KOPT-K1 (cell line): ENCODE data around the gene TMEM45A.
"Not testable (repeated sequence)": the region's sequence is repeated elsewhere in the genome, so short reads cannot be mapped to it uniquely, and the experiment has no call there.

ENCODE experiments used
- H3K27ac ChIP-seq: fragments of 200-600 bp; sonication (generic); 2 replicates; pipeline ENCODE4 v1.5.1; 2016; ENCODE audit warnings: antibody characterized with exemption, mild to moderate bottlenecking, low read depth, low read length; ENCODE audit not compliant: poor library complexity, severe bottlenecking
- H3K36me3 ChIP-seq: fragments of 200-600 bp; sonication (generic); 2 replicates; pipeline ENCODE4 v1.5.1; 2017; ENCODE audit warnings: antibody characterized with exemption, mild to moderate bottlenecking, low read length, moderate library complexity; ENCODE audit not compliant: insufficient read depth
- H3K9me3 ChIP-seq: fragments of 200-600 bp; sonication (generic); 2 replicates; pipeline ENCODE4 v1.5.1; 2017; ENCODE audit warnings: antibody characterized with exemption, low read length, mild to moderate bottlenecking; ENCODE audit not compliant: insufficient read depth, poor library complexity, severe bottlenecking

TMEM45A gene

DNA sequence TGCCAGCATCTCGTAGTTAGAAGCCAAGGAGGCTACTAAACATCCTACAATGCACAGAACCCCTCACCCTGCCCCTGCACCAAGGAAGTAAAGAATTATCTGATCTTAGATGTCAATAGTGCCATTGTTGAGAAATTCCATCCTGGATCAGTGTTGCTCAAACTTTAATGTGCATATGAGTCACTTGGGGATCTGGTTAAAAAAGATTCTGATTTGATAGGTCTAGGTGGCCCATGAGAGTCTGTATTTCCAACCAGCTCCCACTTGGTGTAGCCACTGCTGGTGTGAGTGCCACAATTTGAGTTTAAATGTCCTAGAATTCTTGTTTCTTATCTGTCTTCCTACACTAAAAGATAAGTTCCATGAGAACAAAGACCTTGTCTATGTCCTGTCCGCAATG, 43.7 kb downstream of the TMEM45A start:
- H3K9me3 ChIP-seq, result no peaks in the 10 kb centered on the region
- H3K27ac ChIP-seq, result no peak overlapping the region
- H3K36me3 ChIP-seq, result no peaks in the 10 kb centered on the region

DNA sequence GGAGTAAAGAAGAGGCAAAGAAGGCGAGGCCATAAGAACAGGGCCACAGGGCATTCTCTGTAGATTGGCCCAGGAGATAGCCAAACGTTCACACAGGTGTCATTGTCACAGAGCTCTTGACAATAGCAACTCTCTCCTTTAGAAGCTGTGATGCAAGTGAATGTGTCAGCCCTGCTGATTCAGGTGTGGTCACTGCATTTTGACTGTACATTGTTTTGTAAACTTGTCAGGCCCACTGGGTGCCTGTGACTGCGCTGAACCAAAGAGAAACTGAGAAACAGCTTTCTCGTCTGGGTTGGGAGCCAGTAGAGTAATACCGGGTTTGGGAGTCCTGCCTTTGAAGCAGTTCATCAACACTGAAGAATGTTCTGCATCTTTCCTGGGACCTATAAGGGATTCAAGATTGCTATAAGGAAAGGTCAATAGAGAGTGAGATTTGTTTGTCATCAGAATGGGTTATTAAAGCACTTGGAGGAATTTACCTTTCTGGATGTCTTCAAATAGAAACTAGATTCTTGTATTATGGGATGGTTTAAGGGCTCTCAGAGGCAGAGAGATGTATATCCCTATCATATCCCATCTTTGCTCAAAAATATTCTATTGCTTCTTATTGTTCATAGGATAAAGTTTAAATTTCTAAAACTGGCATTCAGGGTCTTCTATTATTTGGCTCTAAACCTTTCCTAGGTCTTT, 45.4 kb downstream of the TMEM45A start:
- no peaks in the 10 kb centered on the region for H3K9me3 ChIP-seq
- H3K27ac ChIP-seq, result no peak overlapping the region
- H3K36me3 ChIP-seq, result no peaks in the 10 kb centered on the region

DNA sequence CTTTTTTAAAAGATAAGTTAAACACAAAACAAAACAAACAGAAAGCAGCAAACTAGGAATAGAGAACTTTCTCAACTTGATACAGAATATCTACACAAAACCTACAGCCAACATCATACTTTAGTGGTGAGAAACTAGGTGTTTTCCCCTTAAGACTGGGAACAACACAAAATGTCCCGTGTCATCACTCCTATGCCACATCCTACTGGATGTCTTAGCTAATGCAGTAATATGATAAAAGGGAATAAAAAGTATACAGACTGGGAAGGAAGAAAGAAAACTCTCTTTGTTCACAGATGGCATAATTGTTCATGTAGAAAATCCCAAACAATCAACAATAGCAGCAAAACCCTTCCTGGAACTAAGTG, 45.9 kb downstream of the TMEM45A start:
- no peak overlapping the region for H3K27ac ChIP-seq

DNA sequence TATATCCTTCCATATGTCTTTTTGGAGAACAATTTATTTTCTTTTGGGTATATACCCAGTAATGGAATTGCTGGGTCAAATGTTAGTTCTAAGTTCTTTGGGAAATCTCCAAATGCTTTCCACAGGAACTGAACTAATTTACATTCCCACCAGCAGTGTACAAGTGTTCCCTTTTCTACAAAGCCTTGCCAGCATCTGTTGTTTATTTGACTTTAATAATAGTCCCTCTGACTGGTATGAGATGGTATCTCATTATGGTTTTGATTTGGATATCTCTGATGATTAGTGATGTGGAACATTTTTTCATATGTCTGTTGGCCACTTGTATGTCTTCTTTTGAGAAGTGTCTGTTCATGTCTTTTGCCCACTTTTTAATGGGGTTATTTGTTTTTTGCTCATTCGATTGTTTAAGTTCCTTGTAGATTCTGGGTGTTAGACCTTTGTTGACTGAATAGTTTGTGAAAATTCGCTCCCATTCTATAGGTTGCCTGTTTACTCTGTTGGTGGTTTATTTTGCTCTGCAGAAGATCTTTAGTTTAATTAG, 48.4 kb downstream of the TMEM45A start:
- Histone ChIP-seq H3K36me3 (no peaks in the 10 kb centered on the region), H3K9me3 (no peaks in the 10 kb centered on the region), H3K27ac (no peak overlapping the region)

More for the DNA sequence above, 45.9 kb downstream of the TMEM45A start:
- Histone ChIP-seq H3K9me3 (no peaks in the 10 kb centered on the region), H3K36me3 (no peaks in the 10 kb centered on the region)

DNA sequence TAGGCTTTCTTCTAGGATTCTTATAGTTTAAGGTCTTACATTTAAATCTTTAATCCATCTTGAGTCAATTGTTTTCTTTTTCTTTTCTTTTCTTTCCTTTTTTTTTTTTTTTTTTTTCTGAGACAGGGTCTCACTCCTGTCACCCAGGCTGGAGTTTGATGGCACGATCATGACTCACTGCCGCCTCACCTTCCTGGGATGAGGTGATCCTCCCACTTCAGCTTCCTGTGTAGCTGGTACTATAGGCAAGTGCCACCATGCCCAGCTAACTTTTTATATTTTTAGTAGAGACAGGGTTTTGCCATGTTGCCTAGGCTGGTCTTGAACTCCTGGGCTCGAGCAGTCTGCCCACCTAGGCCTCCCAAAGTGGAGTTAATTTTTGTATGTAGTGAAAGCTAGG, 49.0 kb downstream of the TMEM45A start:
- not testable (repeated sequence) for H3K36me3 ChIP-seq, H3K9me3 ChIP-seq, H3K27ac ChIP-seq

DNA sequence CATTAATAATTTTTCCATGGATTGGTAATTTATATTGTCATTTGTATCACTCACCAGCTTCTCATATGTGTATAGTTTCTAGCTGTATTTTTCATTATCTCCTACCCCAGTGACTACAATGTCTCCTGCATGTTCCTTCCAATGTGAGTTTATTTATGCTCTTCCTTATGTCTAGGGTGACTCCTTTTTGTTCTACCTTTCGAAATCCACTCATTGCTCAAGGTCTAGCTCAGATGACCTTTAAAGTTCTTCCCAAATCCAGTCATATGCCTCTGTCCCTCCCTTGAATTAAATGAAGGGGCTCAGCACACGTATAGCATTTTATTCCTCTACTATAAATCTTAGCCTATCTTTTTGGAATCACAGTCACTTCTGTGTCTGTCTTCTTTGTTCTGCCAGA, 53.0 kb downstream of the TMEM45A start:
- Histone ChIP-seq H3K9me3 (no peaks in the 10 kb centered on the region), H3K36me3 (no peaks in the 10 kb centered on the region), H3K27ac (no peak overlapping the region)

DNA sequence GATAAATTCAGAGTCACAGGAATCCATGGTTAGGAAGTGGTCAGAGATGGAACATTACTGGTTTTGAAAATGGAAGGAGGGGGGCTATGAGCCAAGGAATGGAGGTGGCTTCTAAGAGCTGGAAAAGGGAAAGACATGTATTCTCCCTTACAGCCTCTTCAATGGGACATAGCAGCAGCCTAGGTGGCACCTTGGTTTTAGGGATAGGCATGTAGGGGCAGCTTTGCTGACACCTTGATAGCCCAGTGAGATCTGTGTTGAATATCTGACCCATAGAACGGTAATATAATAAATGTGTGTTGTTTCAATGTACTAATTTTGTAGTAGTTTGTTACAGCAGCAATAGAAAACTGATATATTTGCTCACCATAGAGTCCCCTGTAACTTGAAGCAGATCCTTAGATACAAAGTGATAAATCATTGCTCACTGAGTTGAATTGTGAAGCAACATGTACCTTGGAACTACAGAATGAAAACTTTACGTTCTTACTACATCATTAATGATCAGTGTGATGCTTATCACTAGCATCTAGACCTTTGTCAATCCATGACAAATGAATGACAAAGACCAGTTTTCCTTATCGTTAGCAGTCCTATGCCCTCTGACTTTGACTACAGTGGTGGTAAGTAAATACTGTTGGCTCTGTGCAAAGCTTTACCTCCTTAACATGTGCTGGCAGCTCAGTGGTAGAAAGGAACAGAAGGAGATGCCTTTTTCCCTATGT, 53.8 kb downstream of the TMEM45A start:
- Histone ChIP-seq H3K36me3 (no peaks in the 10 kb centered on the region), H3K27ac (no peak overlapping the region), H3K9me3 (no peaks in the 10 kb centered on the region)

DNA sequence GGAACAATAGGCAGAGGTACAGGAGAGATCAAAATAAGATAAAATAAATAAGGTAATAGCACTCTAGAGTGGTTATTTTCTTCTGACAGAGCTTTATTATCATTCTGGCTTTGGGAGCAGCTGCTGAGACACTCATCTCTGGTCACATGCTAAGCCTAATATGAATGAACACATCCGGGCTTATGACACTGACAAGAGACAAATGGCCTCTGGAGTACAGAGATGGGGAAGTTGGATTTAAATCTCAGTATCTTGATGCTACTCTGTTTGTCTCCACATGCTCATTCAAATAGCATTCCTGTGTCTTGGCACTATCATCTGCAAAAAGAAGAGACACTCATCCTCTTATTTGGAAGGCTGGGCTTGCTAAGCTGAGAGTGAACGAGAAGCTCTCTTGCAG, 55.6 kb downstream of the TMEM45A start:
- H3K36me3 ChIP-seq, result no peaks in the 10 kb centered on the region
- no peaks in the 10 kb centered on the region for H3K9me3 ChIP-seq
- H3K27ac ChIP-seq, result no peak overlapping the region

DNA sequence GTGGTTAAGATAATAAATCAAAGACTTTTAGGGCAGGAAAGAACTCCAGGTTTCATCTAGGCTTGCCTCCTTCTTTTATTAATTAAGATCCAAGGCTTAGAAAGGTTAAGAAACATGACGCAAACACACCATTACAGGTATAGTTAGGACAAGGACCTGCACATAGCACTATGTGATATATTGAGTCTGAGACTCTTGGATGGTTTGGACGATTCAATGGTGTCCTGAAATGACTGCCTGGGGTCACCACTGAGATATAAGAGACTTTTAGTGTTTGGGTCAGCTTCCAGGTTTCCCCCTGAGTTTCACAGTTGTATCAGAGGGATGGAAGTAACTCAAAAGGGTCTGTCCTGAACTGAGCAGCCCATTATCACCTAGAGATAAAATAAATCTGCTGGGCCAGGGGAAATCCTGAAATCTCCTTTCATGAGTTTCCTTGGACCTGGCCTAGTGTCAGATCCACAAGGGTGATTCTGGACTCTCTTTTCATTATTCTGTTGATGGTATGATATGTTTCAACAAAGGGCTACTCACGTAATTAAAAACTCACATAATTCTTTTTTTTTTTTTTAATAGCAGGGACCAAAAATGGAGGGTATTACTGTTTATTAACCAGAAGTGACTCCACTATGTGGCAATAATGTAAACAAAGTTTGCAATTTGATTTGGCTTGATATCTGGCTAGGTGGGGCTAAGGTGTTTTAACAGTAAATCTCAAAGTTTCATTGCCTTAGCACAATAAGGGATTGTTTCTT, 61.4 kb downstream of the TMEM45A start:
- no peaks in the 10 kb centered on the region for H3K9me3 ChIP-seq
- H3K36me3 ChIP-seq, result no peaks in the 10 kb centered on the region
- no peak overlapping the region for H3K27ac ChIP-seq

DNA sequence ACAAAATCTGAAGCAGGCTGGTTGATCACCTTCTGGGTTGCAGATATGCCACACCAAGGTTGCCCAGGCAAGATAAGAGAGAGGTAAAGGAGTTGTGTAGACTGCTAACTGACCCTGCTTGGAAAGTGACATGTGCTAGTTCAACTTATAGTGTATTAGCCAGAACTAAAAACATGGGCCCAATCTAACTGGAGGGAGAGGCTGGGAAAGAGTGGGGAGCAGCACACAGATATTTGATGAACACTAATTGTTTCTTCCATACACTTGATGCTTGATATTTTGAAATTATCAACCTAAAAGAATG, 61.9 kb downstream of the TMEM45A start:
- Histone ChIP-seq H3K27ac (no peak overlapping the region), H3K9me3 (no peaks in the 10 kb centered on the region)

DNA sequence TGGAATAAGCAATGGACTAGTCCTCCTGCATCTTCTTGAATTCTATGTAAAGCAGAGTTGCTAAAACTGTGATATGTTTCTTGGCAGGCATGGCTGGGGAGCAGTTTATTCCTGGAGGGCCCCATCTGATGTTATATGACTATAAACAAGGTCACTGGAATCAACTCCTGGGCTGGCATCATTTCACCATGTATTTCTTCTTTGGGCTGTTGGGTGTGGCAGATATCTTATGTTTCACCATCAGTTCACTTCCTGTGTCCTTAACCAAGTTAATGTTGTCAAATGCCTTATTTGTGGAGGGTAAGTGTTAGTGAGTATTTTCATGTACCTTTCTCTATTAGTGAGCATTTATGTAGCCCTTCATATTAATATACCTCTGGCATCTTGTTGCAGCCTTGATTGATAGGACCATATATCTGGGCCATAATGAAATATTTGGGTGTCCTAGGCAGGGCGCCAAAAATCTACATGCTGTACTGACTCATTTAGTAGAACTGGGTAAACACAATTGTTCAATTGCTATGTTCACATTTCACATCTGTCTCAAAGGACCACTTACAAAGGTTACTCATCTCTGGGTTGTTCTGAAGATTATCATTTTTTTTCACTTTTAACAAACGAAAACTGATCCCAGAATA, 64.4 kb downstream of the TMEM45A start:
- Histone ChIP-seq H3K27ac (no peak overlapping the region), H3K9me3 (no peaks in the 10 kb centered on the region), H3K36me3 (no peaks in the 10 kb centered on the region)

More for the DNA sequence above, 61.9 kb downstream of the TMEM45A start:
- no peaks in the 10 kb centered on the region for H3K36me3 ChIP-seq

DNA sequence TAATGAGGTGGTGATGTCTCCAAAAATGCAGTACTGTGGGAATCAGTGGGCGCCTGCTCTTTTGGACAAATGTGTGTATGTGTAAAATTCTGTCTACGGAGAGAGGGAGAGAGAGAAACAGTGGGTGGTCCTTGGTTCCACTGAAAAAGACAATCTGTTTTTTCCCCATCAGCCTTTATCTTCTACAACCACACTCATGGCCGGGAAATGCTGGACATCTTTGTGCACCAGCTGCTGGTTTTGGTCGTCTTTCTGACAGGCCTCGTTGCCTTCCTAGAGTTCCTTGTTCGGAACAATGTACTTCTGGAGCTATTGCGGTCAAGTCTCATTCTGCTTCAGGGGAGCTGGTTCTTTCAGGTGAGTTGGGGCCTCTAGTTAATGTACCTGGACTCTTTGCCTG, 65.8 kb downstream of the TMEM45A start:
- H3K36me3 ChIP-seq, result no peaks in the 10 kb centered on the region
- H3K27ac ChIP-seq, result no peak overlapping the region
- H3K9me3 ChIP-seq, result no peaks in the 10 kb centered on the region

DNA sequence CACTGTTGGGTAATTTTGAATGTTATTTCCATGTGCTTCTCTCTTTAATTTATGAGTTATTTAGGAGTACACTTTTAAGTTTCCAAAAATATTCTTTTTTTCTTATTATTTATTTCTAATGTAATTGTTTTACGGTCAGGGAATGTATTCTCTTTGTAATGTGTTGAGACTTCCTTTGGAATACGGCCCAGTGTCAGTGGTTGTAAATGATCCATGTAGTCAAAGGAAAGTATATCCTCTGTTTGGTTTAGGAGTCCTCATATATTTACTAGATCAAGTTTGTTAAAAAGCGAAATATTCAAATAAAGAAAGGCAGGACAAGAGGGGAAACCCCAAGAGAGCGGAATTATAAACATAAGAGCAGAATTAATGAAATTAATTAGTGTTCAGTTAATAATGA, 68.0 kb downstream of the TMEM45A start:
- no peak overlapping the region for H3K27ac ChIP-seq
- H3K9me3 ChIP-seq, result no peaks in the 10 kb centered on the region
- no peaks in the 10 kb centered on the region for H3K36me3 ChIP-seq

DNA sequence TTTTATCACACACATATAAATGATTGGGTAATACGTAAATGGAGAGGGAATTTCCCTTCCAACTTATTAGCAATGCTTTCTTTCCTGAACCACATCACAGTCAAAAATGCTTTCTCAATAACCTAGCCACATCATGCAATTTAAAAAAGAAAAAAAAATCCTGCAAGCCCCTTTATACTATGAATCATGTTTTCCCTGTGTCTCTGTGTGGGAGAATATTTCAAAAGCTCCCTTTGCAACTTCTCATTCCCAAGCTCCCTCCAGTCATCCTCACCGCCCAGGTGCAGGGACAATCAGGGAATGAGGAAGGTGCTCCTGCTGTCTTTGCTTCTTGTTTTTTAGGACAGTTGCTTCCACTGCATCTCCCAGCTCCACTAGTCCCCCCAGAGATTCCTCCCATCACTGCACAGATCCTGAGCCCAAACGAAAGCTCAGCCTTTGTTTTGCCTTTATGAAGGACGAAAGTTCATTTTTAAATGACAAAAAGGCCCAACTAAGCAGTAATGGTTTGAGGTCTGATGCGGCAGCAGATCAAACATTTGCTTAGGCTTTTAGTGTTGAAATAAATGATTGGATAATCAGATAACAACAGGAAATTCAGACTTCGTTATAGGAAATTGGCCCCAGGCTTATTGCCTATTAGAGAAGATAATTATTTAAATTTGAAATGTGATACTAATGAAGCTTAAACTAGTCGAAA, 69.2 kb downstream of the TMEM45A start:
- H3K36me3 ChIP-seq, result no peaks in the 10 kb centered on the region
- H3K9me3 ChIP-seq, result no peaks in the 10 kb centered on the region
- H3K27ac ChIP-seq, result no peak overlapping the region
